Measurements from ENCODE around the gene SCNN1A.

The SCNN1A gene

DNA sequence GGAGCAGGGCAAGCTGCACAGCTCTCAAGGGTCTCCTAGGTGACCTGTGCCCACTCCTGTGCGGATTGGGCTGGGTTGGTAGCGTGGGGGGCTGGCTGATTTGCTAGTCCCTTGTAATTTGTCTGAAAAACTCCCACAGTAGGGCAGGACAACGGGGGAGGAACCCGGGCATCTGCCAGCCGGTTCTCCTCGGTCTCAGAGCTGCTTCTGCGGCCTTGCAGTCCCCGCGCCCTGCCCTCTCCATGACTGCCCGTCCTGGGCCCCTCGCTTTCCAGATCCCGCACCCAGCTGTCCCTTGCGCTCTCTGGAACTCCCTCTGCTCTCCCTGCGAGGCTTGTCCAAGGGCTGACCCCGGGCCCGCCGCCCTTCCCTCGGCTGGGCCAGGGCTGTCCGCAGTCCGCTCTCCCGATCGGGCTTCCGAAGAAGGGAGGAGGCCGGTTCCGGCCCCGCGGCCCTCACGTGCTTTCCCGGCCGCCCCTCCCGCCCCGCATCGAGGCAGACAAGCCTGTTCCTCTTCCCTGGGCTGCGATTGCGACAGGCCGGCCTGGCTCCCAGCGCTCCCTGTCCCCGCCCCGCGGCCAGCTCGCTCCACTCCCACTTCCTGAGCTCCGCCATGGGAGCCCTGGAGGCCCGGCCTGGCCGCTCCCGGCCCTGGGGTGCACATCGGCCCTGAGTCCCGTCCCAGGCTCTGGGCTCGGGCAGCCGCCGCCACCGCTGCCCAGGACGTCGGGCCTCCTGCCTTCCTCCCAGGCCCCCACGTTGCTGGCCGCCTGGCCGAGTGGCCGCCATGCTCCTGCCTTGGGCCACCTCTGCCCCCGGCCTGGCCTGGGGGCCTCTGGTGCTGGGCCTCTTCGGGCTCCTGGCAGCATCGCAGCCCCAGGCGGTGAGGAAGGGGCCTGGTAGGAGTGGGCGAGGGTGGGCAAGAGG lies 8.5 kb upstream of the SCNN1A start, which contains the start of gene LTBR:
Gene LTBR (plus strand): TSS at position 591 of the 927 bp plus-strand sequence. CDS start 197 bp downstream, at position 788.
- no peak for DNase-seq

DNA sequence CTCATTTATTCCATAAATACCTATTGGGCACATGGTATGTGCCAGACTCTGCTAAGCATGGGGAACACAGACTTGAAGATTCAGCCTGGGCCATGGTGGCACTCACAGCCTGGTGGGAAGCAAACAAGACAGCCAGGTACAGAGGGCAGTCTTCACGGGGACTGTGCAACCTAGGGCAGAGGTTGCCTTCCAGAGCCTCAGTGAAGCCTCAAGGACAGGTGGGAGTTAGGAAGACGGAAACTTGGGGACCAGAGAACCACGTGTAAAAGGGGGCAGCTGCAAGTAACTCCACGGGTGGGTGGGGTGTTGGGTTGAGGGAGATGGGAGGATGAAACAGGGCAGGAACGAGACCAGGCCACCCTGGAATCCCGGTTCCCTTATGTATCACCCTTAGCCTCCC lies 7.6 kb upstream of the SCNN1A start:
- no peak for DNase-seq

DNA sequence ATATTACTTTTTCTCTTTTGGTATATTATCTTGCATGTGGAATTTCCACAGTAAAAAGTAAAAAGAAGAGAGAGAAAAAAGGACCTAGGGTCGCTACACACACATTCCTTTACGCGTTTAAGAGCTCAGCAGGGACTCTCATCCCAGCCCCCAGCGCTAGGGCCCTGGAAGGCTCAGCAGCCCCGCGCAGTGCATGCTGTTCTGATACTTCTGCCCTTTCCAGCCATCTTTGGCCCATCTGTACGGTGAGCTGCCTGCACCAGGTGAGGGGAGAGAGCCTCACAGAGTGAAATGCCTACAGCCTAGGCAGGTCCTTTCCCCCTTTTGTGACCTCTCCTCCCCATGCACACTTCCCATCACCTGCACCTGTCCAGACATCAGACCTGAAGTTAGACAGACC lies 7.0 kb upstream of the SCNN1A start:
- no peak for DNase-seq

DNA sequence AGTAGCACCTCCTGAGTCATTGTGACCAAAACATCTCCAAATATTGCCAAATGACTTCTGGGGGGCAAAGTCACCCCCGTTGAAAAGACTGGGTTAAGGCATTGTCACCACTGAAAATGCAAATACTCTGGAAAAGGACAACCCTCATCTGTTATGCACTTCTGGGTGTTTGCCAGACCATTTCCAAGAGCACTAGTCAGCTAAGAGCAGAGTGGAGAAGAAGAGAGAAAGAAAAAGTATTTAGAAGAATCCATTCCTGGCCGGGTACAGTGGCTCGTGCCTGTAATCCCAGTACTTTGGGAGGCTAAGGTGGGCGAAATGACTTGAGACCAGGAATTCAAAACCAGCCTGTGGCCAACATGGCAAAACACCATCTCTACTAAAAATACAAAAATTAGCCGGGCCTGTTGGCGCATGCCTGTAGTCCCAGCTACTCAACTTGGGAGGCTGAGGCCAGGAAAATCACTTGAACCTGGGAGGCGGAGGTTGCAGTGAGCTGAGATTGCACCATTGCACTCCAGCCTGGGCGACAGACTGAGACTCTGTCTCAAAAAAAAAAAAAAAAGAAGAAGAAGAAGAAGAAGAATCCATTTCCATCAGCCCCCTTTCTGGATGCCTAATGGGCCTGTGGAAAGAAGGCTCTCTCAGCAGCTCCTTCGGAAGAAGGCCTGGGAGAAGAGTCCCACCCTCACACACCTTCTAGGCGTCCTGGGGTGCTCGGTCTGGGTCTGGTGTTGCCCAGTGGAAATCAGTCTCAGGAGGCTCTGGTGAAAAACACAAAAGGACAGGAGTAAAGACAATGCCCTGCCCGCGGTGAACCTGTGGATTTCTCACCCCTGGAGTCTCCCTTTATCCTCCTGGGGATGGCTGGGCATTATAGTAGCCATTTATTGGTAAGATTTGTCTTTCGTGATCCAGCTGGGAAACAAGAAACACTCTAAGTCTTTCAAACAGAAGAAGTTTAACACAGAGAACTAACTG lies 5.1 kb upstream of the SCNN1A start:
- DNase-seq = no peak

DNA sequence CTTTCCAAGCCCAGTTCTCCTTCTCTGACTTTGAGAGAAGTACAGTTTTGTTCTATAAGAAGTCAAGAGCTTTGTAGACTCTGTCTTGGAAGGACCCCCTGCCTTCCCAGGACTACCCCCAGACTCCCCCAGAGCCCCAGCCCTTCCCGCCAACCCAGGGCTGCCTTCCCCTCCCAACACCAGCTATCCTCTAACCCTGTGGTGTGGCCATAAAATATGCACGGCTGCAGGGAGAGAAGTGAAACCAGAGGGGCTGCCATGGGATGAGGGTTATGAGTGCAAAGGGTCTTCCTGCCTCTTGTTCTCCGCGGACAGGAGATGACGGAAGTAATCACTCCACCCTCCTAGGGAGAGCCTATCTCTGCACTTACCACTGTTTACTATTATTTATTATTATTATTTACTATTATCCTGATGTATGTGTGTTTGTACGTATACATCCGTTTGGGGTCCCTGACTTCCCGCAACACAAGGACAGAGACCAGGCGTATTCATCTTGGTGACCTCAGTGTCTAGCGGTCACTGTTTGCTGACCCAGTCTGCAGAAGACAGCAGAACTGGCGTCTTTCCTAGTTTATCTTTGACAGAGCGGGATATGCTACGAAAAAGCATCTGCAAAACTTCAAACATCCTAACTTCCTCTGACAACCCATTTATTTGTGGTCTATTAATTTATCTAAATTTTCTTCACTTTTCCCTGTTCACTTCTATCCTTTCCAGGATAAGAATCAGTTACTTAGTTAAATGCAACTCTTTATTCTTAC lies 3.5 kb upstream of the SCNN1A start:
- no peak for DNase-seq

DNA sequence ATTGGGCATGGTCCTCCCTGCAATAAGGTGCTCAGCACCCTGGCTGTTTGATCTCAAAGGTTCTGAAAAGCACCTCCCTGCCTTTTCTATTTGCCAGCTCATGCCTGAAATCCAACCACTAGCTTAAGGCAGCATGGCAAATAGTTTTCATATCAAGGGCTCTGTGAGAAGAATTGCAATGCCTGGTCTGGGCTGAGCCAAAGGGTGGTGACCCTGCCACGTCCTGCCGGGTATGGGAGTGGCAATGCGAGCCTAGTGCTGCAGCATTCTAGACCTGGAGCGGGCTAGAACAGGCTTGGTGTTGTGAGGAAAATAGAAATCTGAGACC lies 2.3 kb upstream of the SCNN1A start:
- no peak for DNase-seq

DNA sequence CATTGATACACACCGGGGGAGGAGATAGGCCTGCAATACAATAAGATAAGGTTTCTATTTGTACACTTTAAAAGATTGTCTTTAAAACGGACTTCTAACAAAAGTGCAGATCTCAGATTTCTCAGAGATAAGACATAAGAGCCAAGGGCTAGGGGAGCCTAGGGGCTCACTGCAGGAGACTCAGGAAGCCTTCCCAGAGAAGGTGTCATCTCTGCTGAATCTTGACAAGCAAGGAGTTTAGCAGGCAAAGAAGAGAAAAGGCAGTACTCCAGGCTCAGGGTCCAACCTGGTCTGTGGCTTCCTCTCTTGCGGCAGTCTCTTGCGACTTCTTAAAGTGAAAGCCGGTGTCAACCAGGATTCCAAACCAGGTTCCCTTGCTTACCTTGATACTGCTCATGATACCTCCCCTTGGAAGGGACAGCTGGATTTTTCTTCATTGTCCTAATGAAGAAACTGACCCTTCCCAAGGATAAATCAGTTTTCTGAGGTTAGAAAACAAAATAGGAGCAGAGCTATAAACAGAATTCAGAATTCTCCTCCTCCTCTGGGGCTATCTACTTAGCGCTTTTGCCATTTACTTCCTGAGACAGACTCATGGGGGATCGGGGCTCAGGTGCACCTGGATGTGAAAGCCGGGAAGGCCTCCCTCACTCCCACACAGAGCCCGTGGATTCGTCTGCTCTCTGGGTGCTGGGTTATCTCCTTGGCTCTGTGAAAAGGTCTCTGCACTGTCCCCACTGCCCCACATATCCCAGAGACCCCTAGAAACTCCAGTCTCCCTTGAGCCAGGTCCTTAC lies 1.7 kb upstream of the SCNN1A start:
- DNase-seq = no peak

DNA sequence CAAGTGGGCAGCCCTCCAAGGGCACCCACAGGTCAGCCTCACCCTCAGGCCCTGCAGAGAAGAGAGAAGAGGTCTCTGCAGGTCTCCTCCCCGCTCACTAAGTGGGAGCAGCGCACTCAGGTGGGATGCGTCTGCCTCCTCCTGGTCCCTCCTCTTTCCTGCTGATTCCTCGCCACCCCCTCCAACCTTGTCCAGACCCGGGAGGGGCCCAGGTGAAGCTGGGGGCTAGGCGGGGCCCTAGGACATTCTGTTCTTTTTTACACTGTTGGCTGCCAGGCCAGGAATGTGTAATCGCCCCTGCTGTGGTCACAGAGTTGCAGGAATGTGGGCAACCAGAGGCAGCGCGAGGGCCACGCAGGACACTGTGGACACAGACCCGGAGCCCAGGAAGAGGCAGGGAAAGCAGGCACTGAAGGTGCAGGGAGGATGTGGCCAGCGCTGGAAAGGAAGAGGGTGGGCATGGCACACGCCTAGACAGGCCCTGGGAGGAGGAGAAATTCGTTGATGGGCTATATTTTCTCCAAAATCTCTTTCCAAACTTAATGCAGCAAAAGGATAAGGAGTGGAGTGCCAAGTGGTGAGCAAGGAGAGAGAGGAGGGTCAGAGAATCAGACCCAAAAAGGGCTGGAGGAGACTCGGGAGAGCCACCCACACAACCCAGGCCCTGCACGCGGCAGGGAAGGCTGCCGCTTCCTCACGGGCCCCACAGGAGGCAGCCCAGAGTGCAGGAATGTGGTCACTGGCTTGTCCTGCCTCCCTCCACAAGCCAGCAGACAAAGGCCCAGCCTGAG lies 911 bp upstream of the SCNN1A start:
- no peak for DNase-seq

DNA sequence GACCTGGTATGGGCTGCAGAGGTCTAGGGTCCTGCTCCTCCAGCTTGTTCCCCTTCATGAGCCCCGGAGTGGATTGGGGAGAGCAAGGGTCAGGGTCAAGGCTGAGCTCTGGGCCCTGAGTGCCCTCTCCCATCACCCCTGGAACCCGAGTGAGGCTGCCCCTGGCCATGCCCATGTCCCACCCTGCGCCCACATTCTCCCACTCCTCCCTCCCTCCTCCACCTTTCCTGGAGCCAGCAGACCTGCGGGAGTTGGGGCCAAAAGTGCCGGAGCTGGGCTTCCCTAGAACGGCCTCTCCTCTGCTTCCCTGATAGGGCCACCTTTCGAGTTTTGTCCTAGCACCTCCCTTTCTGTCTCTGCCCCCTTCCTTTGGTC lies 590 bp downstream of the SCNN1A start:
- DNase-seq = no peak

DNA sequence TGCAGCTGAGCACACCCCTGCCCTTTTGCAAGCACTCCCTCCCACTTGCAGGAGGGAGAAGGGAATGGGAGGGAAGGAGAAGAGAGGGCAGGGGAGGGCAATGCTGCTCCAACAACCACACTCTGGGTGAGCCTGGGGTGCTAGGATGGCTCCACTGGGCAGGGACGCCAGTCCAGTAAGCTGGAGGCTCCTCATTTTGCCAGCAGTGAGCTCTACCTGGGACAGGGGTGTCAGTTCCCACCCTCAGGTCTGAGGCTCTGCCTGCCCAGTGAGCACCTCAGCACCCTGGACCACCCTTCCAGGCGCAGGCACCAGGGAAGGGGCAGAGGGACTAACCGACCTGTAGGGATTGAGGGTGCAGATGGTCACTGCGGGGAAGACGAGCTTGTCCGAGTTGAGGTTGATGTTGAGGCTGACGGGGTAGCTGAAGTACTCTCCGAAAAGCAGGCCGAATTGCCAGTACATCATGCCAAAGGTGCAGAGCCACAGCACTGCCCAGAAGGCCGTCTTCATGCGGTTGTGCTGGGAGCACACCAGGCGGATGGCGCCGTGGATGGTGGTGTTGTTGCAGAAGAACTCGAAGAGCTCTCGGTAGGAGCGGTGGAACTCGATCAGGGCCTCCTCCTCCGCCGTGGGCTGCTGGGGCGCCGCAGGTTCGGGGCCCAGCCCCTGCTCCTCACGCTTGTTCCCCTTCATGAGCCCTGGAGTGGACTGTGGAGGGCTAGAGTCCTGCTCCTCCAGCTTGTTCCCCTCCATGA lies 1.2 kb downstream of the SCNN1A start:
- DNase-seq = no peak

DNA sequence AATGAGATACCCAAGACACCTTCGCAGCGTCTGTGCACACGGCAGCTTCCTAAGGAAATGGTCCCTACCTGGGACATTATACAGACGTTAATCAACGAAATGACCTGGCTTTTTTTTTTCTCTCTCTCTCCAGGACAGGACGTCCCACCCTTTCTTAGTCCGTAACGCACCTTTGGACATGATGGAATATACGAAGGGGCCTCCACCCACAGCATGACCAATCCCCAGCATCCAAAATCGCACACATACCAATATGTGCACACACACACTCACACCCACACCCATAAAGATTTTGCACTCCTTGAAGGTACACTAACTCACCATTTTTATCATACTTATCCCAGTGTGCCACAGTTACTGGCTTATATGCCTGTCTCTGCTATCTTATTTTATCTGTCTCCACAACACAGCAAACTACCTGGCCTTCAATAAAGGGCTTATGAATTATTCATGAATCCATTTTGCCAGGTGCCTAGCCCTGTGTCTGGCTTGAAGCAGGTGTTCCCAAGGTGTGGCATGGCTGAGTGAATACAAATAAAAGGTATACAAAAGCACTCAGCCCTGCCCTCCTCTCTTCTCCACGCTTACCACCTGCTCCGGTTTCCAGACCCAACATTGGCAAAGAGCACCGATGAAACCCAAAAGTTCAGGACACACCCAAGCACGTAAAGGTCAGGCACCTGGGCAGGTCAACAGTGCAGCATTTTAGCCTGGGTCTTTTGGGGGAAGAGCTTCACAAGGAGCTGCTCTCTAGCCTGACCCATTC lies 2.2 kb downstream of the SCNN1A start:
- DNase-seq = no peak

DNA sequence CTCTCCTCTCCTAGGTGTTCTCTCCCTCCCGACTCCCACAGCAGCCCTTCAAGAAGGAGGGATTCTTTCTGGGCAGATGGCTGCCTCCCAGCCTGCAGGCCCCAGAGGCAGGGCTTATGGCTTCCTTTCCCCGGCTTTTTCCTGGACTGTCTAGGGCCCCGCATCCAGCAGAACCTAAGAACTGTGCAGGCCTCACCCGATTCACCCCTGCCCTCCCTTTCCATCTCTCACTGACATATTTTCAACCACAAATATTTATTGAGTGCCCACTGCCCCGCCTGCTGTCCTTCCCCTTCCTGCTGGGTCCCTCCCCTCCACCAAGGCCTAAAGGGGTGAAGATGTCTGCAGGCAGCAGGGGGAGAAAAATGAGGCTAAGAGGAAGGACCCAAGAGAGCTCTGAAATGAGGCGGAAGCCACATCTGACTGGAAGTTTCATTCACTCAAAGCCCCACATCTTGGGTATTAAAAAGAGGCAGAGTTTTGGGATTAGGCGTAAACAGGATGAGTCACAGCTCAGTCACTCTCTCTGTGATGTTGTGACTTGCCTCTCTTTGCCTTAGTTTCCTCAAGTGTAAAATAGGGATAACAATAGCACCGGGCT lies 2.9 kb downstream of the SCNN1A start:
- no peak for DNase-seq

DNA sequence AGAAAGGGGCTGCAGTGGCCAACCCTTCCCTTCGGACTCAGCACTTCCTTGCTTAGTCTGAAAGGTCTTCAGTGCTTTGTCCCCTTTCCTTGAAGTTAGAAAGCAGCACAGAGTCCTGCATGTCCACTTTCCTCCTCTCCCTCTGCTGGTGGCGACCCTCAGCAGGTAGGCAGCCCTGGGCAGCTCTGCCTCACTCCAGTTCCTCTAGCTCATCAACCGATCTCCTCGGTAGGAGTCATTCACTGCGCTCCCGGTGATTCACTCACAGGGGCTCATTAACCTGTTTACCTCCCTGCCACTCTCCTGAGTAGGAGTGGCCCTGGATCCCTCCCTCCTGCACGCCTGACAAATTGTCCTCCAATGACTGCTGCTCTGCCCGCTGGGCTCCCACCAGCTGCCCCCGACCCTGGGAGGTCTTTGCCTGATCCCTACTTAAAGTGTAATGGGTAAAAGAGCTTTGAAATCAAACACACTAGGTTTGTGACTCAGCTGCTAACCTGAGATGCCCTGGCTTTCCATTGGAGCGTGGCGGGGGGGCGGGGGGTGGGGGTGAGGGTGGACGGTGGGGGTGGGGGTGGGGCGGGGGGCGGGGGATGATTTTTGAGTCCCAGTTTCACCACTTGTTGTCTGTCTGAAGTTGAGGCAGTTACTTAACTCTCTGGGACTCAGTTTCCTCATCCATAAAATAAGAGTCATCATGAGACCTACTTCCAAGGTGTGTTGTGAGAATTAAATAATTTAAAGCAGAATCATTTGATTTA lies 4.2 kb downstream of the SCNN1A start:
- no peak for DNase-seq

DNA sequence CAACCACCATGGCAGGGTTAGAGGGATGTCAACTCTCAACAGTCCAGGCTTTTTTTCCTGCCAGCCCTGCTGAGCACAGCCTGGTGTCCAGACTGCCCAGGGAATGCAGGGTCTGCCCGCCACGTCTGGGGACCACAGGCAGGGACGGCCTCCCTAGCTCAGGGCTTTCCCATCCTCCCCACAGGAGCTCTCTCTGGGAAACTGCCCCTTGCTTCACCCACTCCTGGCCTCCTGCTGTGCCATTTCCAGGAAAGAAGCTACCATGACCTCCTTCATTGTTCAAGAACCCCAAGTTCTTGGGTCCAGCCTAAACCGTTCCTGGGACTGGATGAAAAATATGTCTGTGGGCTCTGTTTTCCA lies 4.8 kb downstream of the SCNN1A start:
- DNase-seq = no peak

DNA sequence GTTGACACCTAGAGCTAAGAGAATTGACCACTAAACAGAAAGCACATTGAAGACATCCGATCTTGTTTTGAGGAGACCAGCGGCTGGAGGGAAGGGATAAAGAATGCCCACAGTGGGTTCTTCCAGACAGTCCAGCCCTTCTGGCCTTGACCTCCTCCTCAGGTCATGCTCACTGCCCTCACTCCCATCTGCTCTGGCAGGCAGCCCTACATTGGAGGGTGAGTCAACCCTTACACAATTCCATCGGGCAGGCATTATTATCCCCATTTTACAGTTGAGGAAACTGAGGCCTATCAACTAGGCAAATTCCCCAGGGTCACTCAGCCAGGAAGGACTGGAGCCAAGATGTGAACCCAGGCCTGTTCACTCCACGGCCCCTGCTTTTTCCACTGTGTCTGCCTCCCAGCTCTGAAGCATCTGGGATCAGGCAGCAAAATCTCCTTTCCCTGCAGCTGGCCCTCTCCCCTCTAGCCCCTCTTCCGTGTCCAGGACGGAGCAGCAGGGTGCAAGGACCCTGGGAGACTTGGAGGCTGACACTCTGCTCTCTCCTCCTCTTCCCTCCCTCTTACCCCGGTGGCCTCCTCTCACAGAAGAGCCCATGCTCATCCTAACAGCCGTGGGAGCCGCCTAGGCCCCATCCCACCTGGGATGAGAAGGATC lies 5.3 kb downstream of the SCNN1A start:
- DNase-seq = no peak

DNA sequence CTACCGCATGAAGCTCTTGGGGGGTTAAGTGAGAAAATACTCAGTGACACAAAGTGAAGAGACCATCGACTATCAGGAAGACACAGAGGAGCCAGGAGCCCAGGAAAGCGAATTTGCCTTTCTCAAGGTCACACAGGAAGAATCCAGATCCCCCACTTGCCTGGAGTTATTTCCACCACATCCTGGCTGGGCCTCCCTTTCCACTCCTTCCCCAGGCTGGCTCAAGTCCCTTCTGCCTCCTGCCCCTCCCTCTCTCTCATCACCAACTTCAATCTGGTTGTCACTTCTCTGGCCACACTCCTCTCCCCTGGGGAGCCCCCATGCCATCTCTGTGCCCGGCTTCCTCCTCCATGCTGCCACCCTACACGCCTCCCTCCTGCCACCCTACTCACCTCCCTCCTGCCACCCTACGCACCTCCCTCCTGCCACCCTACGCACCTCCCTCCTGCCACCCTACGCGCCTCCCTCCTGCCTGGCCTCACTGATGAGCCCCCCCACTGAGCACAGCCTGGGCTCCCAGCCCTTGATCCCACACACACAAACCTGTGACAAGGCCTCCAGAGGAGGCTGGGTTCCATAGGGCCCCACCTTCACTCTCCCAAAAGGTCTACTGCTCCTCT lies 6.3 kb downstream of the SCNN1A start:
- no peak for DNase-seq
